HG03342 (cell line): ENCODE data around the gene PRSS8.
"Not testable (repeated sequence)": the region's sequence is repeated elsewhere in the genome, so short reads cannot be mapped to it uniquely, and the experiment has no call there.

ENCODE experiments used
- ATAC-seq: cut with Tn5 transposase; IDR thresholded peaks from one replicate; pipeline ENCODE4 v1.9.1; 2021; ENCODE audit warnings: mild to moderate bottlenecking, moderate library complexity; ENCODE audit not compliant: unreplicated experiment

The PRSS8 gene

DNA sequence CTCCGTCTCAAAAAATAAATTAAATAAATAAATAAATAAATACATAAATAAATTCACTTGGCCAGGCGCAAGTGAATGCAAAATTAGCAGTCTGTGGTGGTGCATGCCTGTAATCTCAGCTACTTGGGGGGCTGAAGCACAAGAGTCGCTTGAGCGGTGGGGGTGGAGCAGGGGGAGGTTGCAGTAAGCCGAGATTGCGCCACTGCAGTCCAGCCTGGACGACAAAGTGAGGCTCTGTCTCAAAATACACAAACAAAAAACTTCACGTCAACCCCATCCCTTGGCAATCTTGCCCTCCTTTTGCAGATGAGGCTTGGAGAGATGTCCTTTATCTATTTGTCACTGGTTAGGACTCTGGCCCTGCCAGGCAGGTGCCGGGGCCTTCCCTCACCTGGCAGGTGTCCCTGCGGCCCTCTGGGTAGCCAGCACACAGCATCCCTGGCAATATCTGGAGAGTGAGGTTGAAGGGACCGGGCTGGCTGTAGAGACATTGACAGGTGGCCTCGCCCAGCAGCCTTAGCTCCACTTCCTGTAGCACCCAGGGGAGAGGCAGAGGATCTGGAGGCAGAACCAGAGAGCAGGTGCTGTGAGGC lies 10.0 kb upstream of the PRSS8 start:
- no peak for ATAC-seq

DNA sequence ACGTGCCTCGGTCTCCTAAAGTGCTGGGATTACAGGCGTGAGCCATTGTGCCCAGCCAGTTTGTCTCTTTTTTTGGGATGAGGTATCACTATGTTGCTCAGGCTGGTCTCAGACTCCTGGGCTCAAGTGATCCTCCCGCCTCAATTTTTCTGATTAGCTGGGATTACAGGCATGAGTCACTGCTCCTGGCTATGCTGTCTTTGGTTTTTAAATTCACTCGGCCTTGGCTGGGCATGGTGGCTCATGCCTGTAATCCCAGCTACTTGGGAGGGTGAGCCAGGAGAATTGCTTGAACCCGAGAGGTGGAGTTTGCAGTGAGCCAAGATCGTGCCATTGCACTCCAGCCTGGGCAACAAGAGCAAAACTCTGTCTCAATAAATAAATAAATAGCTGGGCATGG lies 8.9 kb upstream of the PRSS8 start:
- not testable (repeated sequence) for ATAC-seq

DNA sequence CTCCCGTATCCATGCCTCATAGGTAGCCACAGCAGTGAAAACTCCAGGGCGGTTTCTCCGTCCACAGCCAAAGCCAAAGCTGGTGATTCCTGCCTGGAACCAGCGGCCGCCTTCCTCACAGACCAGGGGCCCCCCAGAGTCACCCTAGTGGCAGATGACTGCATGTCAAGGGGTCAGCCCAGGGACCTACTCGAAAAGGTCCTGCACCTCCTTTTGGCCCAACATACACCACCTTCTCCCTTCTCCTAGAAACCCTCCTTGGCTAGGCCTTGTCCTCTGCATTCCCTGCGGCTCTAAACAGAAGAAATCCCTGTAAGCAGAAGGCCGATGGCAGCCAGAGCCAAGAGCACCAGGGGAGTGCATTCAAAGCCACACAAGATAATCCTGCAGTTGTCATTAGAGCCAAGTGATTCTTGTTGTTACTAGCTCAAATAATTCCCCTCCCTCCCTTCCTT lies 8.2 kb upstream of the PRSS8 start:
- ATAC-seq = no peak

DNA sequence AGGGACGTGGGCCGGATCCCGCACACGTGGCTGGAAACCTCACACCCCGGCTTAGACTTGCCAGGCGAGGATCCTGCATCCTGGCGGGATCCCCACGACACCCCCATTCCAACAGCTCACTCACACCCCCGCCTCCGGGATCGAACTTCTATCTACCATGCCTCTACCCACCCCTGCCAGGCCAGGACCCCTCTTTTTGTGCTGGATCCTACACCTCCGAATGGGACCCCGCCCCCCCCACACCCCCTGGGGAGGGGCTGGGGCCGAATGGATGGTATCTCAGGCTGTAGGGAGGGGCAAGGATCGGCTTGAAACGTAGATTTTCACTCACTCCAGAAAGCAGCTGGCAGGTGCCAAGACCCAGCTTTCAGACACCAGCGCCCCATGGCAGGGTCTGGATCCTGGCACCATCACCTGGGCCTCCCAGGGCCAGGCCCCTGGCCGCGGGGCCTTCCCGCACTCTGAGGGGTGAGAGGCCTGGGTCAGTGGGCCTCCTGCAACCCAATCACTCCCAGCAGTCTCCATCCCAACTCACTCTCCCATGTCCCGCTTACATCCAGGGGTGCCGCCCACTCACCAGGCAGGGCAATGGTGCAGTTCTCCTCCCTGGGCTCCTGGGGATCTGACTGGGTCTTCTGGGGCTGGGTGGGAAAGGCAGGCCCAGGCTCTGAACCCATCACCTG lies 7.6 kb upstream of the PRSS8 start:
- no peak for ATAC-seq

DNA sequence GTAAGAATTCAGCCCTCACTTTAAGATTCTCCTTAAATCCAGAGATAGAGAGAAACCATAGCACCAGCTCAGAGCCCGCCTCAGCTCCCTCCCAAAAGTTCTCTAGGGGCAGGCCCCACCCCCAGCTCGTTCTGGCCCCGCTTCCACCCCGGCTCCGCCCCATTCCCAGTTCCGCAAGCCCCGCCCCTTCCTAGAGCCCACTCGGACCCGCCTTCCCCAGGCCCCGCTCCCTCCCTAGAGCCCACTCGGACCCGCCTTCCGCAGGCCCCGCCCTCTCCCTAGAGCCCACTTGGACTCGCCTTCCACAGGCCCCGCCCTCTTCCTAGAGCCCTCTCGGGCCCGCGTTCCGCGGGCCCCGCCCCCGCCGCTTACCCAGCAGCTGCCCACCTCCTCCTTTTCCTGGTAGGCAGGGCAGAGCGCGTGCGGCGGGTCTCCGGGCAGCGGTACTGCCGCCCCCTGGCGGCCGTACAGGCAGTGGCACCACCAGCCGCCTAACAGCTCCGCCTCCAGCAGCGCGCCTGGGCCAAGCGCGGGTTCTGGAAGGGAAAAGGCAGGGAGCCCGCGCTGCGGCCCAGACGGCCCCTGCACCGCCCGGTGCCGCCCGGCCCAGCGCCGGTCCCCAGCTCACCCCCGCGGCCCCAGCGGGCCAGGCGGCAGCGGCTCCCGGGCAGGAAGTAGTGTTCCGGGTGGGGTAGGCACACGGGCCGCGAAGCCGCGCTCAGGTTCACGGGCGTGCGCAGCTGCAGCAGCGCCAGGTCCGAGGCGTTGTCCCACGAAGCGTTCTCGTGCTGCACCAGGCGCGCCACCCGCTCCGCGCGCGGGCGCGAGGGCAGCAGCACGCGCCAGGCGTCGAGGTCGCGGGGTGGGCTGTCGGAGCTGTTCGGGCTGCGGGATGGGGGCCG lies 6.8 kb upstream of the PRSS8 start:
- ATAC-seq = peak; percentile 83

DNA sequence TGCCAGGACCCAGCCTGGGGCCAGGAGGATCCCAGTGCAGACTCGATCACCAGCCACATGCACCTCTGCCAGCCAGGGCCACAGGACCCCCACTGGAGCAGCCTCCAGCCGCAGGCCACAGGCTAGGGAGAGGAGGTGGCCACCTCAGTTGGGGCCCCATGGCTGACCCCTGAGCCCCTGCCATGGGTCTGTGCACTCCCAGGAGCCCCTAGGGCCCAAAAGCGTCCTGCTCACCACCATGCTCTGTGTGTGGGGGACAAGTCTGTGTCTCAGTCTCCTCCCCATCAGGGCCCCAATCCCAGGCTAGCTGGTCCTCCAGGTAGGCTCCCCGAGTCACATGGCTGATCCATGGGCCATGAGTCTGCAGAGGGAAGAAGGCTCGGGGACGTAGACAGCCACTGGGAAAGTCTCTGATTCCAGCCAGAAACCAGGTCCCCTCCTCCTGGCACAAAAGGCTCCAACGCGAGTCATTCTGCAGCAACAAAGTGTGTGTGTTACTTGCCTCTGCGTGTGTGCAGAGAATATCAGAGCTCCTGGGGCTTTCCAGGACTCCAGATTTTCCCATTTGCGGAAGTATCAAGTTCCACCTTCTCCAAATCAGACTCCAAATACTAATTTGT lies 6.1 kb upstream of the PRSS8 start:
- no peak for ATAC-seq

DNA sequence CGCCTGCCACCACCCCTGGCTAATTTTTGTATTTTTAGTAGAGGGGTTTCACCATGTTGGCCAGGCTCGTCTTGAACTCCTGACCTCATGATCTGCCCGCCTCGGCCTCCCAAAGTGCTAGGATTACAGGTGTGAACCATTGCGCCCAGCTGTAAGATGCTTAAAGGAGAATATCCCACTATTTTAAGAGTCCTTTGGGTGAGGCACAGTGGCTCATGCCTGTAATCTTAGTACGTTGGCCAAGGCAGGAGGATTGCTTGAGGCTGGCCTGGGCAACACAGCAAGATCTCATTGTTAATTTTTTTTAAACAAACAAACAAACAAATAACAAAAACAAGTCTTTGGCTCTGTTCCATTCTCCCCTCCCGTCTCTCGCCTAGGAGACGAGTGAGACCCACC lies 5.5 kb upstream of the PRSS8 start:
- ATAC-seq = not testable (repeated sequence)

DNA sequence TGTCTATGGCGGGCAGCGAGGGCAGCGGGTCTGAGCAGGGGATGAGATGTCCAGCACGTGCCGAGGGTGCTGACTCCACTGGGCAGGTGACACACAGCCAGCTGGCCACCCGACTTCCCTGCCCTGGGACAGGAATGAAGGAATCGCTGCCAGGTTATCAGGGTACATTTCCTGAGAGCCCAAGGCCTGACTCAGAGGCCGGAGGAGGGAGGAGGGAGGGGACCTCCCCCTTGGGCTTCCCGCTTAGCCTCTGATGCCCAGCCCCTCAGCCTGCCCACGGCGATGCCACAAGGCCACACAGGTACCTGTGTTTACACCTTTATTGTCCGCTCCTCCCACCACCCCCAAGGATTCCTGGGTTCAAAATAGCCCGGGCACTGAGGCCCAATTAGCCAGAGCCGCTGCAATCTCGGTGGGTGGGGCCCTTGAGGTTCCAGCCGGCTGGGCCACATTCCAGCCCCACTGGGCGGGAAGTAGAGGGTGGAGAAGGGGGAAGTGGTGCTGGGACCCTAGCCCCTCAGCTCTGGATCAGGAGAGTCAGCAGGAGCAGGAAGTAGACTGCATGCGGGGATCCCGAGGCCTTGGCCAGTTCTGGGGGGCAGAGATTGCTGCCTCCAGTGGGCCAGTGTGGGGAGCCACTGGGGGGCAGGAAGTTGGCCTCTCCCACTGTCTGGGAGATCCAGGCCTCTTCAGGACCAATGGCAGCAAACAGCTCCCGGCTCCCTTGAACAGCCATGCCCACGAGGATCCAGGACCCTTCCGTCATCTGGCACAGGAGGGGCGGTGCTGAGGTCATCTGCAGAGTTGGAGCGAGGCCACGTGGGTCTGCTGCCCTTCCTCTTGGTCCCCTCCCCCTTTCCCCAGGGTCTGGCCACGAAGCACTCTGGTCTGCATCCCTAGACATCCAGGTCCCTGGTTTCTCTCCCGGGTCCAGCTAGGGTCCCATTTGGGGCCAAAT lies 3.4 kb upstream of the PRSS8 start:
- no peak for ATAC-seq

DNA sequence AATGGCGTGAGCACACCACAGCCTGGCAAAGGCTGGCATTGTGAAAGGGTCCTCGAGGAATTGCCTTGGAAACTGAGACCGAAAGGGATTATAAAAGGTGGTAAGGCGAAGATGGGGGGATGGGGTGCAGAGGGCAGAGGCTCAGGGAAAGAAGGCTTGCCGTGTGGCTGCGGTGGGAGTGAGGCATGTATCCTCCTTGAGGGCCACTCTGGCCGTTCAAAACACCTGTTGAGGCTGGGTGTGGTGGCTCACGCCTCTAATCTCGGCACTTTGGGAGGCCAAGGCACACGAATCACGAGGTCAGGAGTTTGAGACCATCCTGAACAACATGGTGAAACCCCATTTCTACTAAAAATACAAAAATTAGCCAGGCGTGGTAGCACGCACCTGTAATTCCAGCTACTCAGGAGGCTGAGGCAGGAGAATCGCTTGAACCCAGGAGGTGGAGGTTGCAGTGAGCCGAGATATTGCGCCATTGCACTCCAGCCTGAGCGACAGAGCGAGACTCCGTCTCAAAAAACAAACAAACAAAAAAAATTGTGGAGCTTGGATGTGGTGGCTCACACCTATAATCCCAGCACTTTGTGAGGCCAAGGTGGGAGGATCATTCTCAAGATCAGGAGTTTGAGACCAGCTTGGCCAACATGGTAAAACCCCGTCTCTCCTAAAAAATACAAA lies 1.4 kb upstream of the PRSS8 start:
- not testable (repeated sequence) for ATAC-seq

DNA sequence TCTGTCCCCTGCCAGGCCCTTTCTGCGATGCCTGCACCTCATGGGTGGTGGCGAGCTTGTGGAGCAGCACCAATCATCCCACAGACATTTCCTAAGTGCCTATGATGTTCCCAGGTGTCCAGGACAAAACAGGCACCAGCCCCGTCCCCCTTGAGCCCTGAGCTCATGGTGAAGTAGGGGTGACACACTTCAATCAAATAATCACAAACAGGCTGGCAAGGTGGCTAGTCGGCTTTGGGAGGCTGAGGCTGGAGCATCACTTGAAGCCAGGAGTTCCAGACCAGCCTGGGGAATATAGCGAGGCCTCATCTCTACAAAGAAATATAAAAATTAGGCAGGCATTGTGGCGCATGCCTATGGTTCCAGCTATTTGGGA lies 748 bp upstream of the PRSS8 start:
- ATAC-seq = no peak

DNA sequence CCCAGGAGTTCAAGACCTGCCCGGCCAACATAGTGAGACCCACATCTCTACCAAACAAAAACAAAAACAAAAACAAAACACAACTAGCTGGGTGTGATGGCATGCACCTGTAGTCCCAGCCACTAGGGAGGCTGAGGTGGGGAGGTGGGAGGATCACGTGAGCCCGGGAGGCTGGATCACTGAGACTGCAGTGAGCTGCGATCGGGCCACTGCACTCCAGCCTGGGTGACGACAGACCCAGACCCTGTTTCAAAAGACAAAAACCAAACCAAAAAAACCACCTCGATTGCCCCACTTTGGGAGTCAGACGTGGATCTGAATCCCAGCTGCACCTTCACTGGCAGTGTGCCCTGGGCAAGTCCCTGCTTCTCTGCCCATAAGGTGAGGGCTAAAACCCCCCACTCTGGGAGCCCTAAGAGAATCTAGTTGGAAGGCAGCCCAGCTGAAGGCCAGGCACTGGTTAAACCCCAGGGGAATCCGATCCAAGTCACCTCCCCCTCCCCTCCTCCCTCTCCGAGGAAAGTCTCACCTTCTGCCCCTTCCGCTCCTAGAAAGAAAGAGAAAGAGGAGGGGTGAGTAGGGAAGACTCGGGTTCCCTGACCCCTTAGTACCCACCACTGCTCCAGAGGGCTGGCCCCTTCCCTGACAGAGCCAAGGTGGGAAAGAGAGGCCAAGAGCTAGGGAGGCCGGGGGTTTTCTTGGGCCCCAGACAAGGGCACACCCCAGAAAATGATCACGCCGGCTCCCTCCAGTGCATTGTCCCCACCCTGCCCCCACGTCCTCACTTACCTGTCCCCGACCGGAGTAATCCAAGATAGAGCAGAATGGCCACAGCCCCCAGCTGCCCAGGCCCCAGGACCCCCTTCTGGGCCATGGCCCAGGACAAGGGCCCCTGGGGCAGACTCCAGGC lies 647 bp downstream of the PRSS8 start:
- no peak for ATAC-seq

DNA sequence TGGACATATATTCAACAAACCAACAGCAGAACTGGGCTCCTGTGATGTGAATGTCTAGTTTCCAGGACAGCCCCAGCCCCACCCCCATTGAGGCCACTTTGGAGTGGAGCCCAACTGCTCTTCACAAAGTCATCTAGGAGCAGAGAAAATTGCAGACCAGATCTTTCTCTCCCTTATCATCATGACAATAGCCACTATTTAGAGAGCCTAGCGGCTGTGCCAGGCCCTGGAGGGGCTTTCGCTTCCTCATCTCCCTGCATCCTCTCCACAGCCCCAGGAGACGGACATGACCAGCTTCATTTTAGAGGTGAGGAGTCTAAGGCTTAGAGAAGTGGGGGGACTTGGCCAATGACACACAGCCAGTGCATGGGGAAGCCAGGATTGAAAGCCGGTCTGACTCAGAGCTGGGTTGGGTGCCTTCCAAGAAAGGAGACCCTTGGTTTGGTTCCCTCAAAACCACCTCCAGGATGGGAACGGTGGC lies 1.4 kb downstream of the PRSS8 start:
- ATAC-seq = no peak

DNA sequence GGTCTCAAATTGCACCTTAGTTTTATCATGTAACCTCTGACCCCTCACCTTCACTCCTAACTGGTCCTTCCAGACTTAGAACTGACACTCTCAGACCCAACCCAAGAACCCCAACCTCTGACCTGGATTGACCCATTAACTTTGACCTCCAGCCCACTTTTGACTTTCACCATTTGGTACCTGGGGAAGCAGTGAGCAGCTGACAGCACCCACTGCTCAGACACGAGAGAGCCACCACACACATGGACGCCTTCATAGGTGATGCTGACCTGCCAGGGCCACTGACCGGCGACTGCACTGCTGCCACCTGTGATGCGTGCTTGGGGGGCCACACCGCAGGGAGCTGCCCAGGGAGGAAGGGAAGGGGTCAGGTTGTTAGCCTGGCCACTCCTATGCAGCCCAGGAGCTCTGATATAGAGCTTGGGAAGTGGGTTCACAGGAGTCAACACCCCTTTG lies 2.5 kb downstream of the PRSS8 start:
- ATAC-seq = no peak

DNA sequence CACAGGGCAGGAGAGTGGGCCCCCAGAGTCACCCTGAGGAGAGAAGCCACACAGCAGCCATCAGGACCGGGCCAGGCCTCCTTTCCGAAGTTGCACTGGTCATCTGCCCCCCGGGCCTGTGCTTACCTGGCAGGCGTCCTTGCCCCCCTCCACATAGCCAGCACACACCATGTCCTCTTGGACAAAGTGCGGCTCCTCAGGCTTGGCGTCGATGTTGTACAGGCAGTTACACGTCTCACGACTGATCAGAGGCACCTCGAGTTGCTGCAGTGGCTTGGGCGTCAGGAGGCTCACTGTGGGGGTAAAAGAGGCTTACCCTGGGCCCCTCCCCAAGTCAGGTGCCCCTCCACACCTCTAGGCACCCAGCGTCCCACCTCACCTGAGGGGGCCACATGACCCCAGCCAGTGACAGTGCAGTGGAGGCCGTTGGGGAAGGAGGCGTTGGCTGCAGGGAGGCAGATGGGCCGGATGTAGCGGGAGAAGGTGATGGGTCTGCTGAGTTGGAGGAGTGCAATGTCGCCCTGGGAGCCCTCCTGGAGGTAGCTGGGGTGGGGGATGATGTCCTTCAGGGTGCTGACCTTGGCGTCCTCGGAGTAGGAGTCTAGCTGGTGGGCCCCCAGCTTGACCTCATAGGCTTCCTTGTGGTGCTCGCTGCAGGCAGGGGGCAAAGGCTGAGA lies 3.1 kb downstream of the PRSS8 start:
- no peak for ATAC-seq

DNA sequence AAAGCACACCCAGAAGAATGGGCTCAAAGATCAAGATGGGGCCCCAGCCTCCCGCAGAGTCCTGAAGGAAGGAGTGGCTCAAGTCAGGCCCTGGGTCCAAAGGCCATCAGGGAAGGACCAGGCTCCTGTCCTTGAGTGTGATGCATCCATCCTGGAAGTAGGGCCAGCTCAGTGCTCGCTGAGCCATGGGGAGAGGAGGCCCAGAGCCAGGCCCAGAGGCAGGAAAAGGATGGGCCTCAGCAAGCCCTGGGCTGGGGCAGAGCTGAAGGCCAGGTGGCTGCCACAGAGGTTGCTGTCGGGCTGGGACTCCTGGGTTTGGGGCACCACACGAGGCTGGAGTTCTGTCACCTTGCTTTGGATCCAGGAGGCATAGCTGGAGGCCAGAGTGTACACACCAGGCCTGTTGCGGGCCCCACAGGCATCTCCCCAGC lies 3.7 kb downstream of the PRSS8 start:
- ATAC-seq = no peak

DNA sequence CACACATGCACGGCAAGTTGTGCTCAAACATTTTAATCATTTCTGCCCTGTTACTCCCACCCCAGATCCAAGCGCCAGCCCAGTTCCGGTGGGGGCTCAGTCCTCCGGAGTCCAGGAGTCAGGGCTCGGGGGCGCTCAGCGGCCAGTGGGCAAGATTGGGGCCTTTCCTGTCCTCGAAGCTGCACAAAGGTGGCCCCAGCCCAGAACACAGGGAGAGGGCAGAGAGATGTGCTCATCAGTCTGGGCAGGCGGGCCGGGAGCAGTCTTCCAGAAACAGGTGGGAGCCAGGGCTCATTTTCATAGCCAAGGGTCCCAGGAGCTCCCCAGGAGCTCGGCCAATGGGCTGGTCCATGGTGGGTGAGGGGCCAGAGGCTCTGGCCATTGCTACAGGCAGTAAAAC lies 4.1 kb downstream of the PRSS8 start:
- no peak for ATAC-seq

DNA sequence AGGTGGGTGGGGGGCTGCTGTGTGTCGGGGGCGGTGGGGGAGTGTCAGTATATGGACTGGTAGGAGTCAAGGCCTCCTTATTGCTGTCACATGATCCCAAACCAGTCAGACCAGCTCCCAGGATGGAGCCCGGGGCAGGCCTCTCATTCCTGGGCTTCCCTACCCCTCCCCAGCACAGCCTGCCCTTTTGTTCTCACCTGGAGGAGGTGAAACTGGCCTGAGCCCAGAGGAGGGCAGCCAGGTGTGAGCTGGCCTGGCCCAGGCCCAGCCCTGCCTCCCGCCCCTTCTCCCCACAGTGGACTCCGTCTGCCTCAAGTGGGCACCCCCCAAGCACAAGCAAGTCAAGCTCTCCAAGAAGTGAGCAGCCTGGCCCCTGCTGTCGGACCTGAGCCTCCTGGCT lies 4.6 kb downstream of the PRSS8 start:
- ATAC-seq = no peak

DNA sequence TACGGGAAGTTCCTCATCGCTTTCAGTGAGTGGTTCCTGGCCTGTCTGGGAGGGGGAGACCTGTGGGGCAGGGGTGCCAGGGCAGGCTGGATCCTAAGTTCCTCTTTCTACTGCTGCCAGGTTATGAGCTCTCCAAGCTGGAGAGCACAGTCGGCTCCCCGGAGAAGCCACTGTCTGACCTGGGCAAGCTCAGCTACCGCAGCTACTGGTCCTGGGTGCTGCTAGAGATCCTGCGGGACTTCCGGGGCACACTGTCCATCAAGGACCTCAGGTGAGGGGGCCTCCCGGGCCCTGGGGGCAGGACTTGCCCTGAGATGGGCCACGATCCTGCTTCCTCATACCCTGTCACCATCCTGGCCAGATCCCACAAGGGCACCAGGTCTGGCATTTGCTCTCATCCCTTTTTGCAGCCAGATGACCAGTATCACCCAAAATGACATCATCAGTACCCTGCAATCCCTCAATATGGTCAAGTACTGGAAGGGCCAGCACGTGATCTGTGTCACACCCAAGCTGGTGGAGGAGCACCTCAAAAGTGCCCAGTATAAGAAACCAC lies 5.1 kb downstream of the PRSS8 start:
- no peak for ATAC-seq
